ENCODE results near the gene LMOD1. TPM values are rescaled to one million over a fixed set of nuclear protein-coding genes. Genes with fewer than 3 reads are reported as not detected.

Gene LMOD1
- total RNA-seq, 4 donors from 2014 or later = 86.9 to 165 (median 107) TPM

- Histone ChIP-seq H3K27me3 (no peaks in the 10 kb centered on the region), H3K4me1 (peaks cover 0 to 21% (median 2%) of the 10 kb centered on the region in 4 donors), H3K4me3 (no peak overlapping the region), H3K9me3 (no peaks in the 10 kb centered on the region), H3K36me3 (peaks cover 0 to 47% (median 14%) of the 10 kb centered on the region in 3 donors), H3K27ac (peak overlapping the region in 3 of 4 donors; percentile 6 to 67 (median 42))
- 48 to 57% methylated on average over 2 of the region's 2 CpGs for WGBS, 2 donors
- DNase-seq (ENCODE audit: low spot score in 2 of 2) = no peak
- TF ChIP-seq EP300 (IDR thresholded peaks at IDR 0.05) (no peak), CTCF (IDR thresholded peaks at IDR 0.05) (no peak), POLR2A (IDR thresholded peaks at IDR 0.05) (no peak)
Measured at GRCh38 chr1:201849372-201850052, 96.8 kb downstream of the LMOD1 start.

DNA sequence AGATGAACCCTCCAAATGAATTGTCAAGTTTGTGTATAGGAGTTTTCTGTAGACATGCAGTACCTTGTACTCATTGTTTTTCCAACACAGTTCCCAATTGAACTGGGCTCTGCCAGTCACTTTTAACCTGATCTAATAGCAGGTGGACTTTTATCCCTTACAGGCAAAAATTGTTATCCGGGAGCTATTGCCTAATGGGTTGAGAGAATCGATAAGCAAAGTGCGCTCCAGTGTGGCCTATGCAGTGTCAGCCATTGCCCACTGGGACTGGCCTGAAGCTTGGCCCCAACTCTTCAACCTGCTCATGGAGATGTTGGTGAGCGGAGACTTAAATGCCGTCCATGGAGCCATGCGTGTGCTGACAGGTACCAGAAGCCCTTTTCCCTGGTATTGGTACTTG, 98.1 kb downstream of the LMOD1 start:
- DNase-seq (ENCODE audit: low spot score in 2 of 2) = no peak
- Histone ChIP-seq H3K27me3 (no peaks in the 10 kb centered on the region), H3K9me3 (no peaks in the 10 kb centered on the region), H3K27ac (peak overlapping the region in 1 of 4 donors; percentile 42), H3K4me3 (no peak overlapping the region), H3K4me1 (peaks cover 0 to 21% (median 2%) of the 10 kb centered on the region in 4 donors), H3K36me3 (peaks cover 0 to 35% (median 14%) of the 10 kb centered on the region in 3 donors)
- TF ChIP-seq EP300 (IDR thresholded peaks at IDR 0.05) = no peak
- no peak for TF ChIP-seq POLR2A (IDR thresholded peaks at IDR 0.05)
- TF ChIP-seq CTCF (IDR thresholded peaks at IDR 0.05) = no peak
- WGBS, 2 donors = 97 to 98% methylated on average over 6 of the region's 6 CpGs

- no peak for DNase-seq (ENCODE audit: low spot score in 2 of 2)
- H3K36me3 ChIP-seq = peaks cover 0 to 24% (median 14%) of the 10 kb centered on the region in 3 donors
- H3K4me3 ChIP-seq = no peak overlapping the region
- no peaks in the 10 kb centered on the region for H3K9me3 ChIP-seq
- no peak overlapping the region for H3K27ac ChIP-seq
- H3K4me1 ChIP-seq = peaks cover 0 to 29% (median 2%) of the 10 kb centered on the region in 4 donors
- TF ChIP-seq POLR2A (IDR thresholded peaks at IDR 0.05) (no peak), EP300 (IDR thresholded peaks at IDR 0.05) (no peak), CTCF (IDR thresholded peaks at IDR 0.05) (no peak)
- no peaks in the 10 kb centered on the region for H3K27me3 ChIP-seq
- WGBS, 2 donors = 33 to 64% methylated on average over 1 of the region's 1 CpG
Measured at GRCh38 chr1:201847150-201847549, 99.2 kb downstream of the LMOD1 start.

Small RNA genes lying within 50 kb of the gene (small RNA-seq; reads per million reads assigned to genes)
- gene MIR6739 (not detected), gene RF00156 (not detected)

Other genes with a start within 250 kb of the LMOD1 start
- 10 to 100 TPM; 13.3 to 22.1 (median 15.3) TPM for gene IPO9, start 117.4 kb downstream of the LMOD1 start, total RNA-seq
- gene SHISA4, start 57.6 kb downstream of the LMOD1 start, total RNA-seq = 10 to 100 TPM; 42.6 to 76.6 (median 66.4) TPM
- 10 to 100 TPM; 16.2 to 31.8 (median 21.0) TPM for gene TIMM17A, start 9.0 kb upstream of the LMOD1 start, total RNA-seq
- 100 to 1,000 TPM; 107 to 168 (median 135) TPM for gene RNPEP, start 36.1 kb upstream of the LMOD1 start, total RNA-seq
- 1 to 10 TPM in 1 of 4 donors, under 1 TPM in 1, not detected in 2; under 0.01 to 1.2 TPM for gene ELF3, start 64.0 kb upstream of the LMOD1 start, total RNA-seq
- 10 to 100 TPM; 13.8 to 26.3 (median 24.3) TPM for gene GPR37L1, start 176.4 kb upstream of the LMOD1 start, total RNA-seq
- gene ARL8A, start 198.2 kb upstream of the LMOD1 start, total RNA-seq = 10 to 100 TPM; 35.0 to 64.5 (median 49.3) TPM
- gene PTPN7, start 214.1 kb upstream of the LMOD1 start, total RNA-seq = 10 to 100 TPM in 1 of 4 donors, 1 to 10 TPM in 3; 1.2 to 13.8 (median 6.8) TPM
- gene LGR6, start 247.3 kb upstream of the LMOD1 start, total RNA-seq = under 1 TPM in 1 of 4 donors, not detected in 3; 0.42 TPM